Activated CD8-positive, alpha-beta memory T cell treated with anti-CD3 and anti-CD28 coated beads, Interleukin-2, amount 50 U/mL, for 24 hours (primary cell): ENCODE data around the gene CSAD.
"Not testable (repeated sequence)": the region's sequence is repeated elsewhere in the genome, so short reads cannot be mapped to it uniquely, and the experiment has no call there.

Experiments
- DNase-seq: peaks from one replicate; pipeline ENCODE4 v3.0.0-alpha.2; 2020; ENCODE audit errors: extremely low read depth

Gene CSAD

GRCh38 chr12:53145383-53146260 lies 35.1 kb downstream of the CSAD start:
- DNase-seq: no peak

- no peak for DNase-seq
Observed at GRCh38 chr12:53143355-53143754, 37.4 kb downstream of the CSAD start.

GRCh38 chr12:53133722-53134121 lies 47.0 kb downstream of the CSAD start:
- no peak for DNase-seq

GRCh38 chr12:53131844-53132243 lies 48.9 kb downstream of the CSAD start:
- DNase-seq: no peak

GRCh38 chr12:53128780-53129569 lies 51.8 kb downstream of the CSAD start:
- no peak for DNase-seq

- no peak for DNase-seq
Observed at GRCh38 chr12:53127169-53127568, 53.6 kb downstream of the CSAD start.

- DNase-seq: no peak
Observed at GRCh38 chr12:53124352-53124723, 56.4 kb downstream of the CSAD start.

GRCh38 chr12:53123578-53124351 lies 57.0 kb downstream of the CSAD start:
- no peak for DNase-seq

GRCh38 chr12:53122961-53123468 lies 57.7 kb downstream of the CSAD start:
- no peak for DNase-seq

- DNase-seq: no peak
Observed at GRCh38 chr12:53120685-53121525, 59.8 kb downstream of the CSAD start.

- no peak for DNase-seq
Observed at GRCh38 chr12:53118751-53119300, 61.9 kb downstream of the CSAD start.

GRCh38 chr12:53115891-53116648 lies 64.7 kb downstream of the CSAD start:
- no peak for DNase-seq

GRCh38 chr12:53115112-53115890 lies 65.4 kb downstream of the CSAD start:
- no peak for DNase-seq

GRCh38 chr12:53113951-53114350 lies 66.8 kb downstream of the CSAD start:
- no peak for DNase-seq

GRCh38 chr12:53113136-53113705 lies 67.5 kb downstream of the CSAD start:
- DNase-seq: no peak

- not testable (repeated sequence) for DNase-seq
Observed at GRCh38 chr12:53112431-53112830, 68.3 kb downstream of the CSAD start.
